Measurements from ENCODE around the gene LGMN.

DNA sequence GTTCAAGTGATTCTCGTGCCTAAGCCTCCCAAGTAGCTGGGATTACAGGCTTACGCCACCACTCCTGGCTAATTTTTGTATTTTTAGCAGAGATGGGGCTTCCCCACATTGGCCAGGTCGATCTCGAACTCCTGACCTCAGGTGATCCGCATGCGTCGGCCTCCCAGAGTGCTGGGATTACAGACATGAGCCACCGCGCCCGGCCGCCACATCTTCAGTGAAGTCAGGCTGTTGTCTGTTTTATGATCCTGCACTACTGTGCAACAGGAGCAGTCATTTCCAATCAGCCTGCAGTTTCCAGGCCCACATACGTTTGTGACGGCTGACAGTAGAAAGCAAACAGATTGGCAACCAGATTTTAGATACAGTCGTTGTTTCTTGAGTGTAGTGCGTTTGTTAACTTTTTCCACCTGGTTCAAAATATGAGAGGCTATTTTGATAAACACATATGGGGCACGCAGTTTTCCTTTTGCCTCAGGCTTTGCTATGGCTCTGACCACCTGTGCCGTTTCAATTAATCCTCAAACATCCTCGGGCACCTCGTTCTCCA is 74.8 kb downstream of the LGMN start:
- TF ChIP-seq CTCF (IDR thresholded peaks at IDR 0.05), result no peak
- no peak for TF ChIP-seq POLR2A (IDR thresholded peaks at IDR 0.05)
- no peak for TF ChIP-seq EP300 (IDR thresholded peaks at IDR 0.05)

All from tibial nerve (tissue), 4 donors.